Activated CD4-positive, alpha-beta T cell treated with anti-CD3 and anti-CD28 coated beads, Interleukin-2, amount 10 ng/mL, durations not matched to agents 7 days and 5 days (primary cell): ENCODE data around the gene EME2. TPM values are rescaled to one million over a fixed set of nuclear protein-coding genes. Genes with fewer than 3 reads are reported as not detected.
A peak's percentile ranks its signal among the peaks of the same experiment; 100 is the strongest.

Experiments
- microRNA-seq: library from miRNA; unstranded; fragments of <30 nt; microRNA quantifications from one replicate; pipeline ENCODE4 v1.2.0, GENCODE V29; 2021; ENCODE audit warnings: borderline microRNAs expressed, borderline replicate concordance
- total RNA-seq, 2 experiments: library from RNA; stranded (reverse); gene quantifications; one replicate each; pipeline ENCODE4 v1.2.3, GENCODE V29; 2021

Gene EME2
- total RNA-seq, 2 experiments from 2014 or later: 28.7 to 33.4 TPM

Small RNA genes lying within 50 kb of the gene (microRNA-seq; reads per million reads assigned to microRNA genes)
- 2.7 reads per million, percentile 13 among the genes with 10 or more reads in this experiment for gene MIR3177

Other genes starting within 250 kb of the EME2 start
- 10 to 100 TPM; 60.6 to 73.5 TPM for gene TMEM204, start 239.1 kb upstream of the EME2 start, total RNA-seq
- gene IFT140, start 160.7 kb upstream of the EME2 start, total RNA-seq: 1 to 10 TPM; 9.3 TPM
- 10 to 100 TPM; 25.6 to 27.4 TPM for gene CRAMP1, start 160.4 kb upstream of the EME2 start, total RNA-seq
- gene JPT2, start 94.5 kb upstream of the EME2 start, total RNA-seq: 10 to 100 TPM; 56.5 to 65.2 TPM
- gene MAPK8IP3, start 66.6 kb upstream of the EME2 start, total RNA-seq: 100 to 1,000 TPM; 101 to 108 TPM
- 10 to 100 TPM; 31.3 to 47.4 TPM for gene NME3, start 1.3 kb upstream of the EME2 start, total RNA-seq
- gene MRPS34, start 324 bp downstream of the EME2 start, total RNA-seq: 100 to 1,000 TPM in 1 of 2 experiments, 10 to 100 TPM in 1; 93.6 to 105 TPM
- 10 to 100 TPM; 38.0 to 42.9 TPM for gene SPSB3, start 9.8 kb downstream of the EME2 start, total RNA-seq
- gene NUBP2, start 10.2 kb downstream of the EME2 start, total RNA-seq: 10 to 100 TPM; 40.2 to 53.8 TPM
- gene IGFALS, start 20.9 kb downstream of the EME2 start, total RNA-seq: under 1 TPM in 1 of 2 experiments, not detected in 1; 0.15 TPM
- 10 to 100 TPM; 34.9 to 45.6 TPM for gene HAGH, start 54.0 kb downstream of the EME2 start, total RNA-seq
- 10 to 100 TPM; 11.3 to 12.9 TPM for gene FAHD1, start 54.4 kb downstream of the EME2 start, total RNA-seq
- gene MEIOB, start 99.4 kb downstream of the EME2 start, total RNA-seq: not detected
- not detected for gene HS3ST6, start 145.6 kb downstream of the EME2 start, total RNA-seq
- 10 to 100 TPM; 12.8 to 13.6 TPM for gene MSRB1, start 170.4 kb downstream of the EME2 start, total RNA-seq
- gene RPL3L, start 181.9 kb downstream of the EME2 start, total RNA-seq: not detected
- 100 to 1,000 TPM; 103 to 125 TPM for gene NDUFB10, start 186.7 kb downstream of the EME2 start, total RNA-seq
- gene RPS2, start 192.0 kb downstream of the EME2 start, total RNA-seq: 1,000 to 10,000 TPM; 2,564 to 2,882 TPM
- gene RNF151, start 194.0 kb downstream of the EME2 start, total RNA-seq: not detected
- gene TBL3, start 199.2 kb downstream of the EME2 start, total RNA-seq: 10 to 100 TPM; 26.1 to 27.0 TPM
- gene NOXO1, start 208.7 kb downstream of the EME2 start, total RNA-seq: under 1 TPM; 0.87 to 0.89 TPM
- 10 to 100 TPM; 23.8 to 25.2 TPM for gene GFER, start 211.4 kb downstream of the EME2 start, total RNA-seq
- gene SYNGR3, start 217.2 kb downstream of the EME2 start, total RNA-seq: 1 to 10 TPM; 1.3 to 1.9 TPM
- gene ZNF598, start 237.0 kb downstream of the EME2 start, total RNA-seq: 10 to 100 TPM; 56.3 to 56.5 TPM
- under 1 TPM; 0.42 to 0.69 TPM for gene NPW, start 247.0 kb downstream of the EME2 start, total RNA-seq